ENCODE measurements around the gene PTPRD.

The PTPRD gene

DNA sequence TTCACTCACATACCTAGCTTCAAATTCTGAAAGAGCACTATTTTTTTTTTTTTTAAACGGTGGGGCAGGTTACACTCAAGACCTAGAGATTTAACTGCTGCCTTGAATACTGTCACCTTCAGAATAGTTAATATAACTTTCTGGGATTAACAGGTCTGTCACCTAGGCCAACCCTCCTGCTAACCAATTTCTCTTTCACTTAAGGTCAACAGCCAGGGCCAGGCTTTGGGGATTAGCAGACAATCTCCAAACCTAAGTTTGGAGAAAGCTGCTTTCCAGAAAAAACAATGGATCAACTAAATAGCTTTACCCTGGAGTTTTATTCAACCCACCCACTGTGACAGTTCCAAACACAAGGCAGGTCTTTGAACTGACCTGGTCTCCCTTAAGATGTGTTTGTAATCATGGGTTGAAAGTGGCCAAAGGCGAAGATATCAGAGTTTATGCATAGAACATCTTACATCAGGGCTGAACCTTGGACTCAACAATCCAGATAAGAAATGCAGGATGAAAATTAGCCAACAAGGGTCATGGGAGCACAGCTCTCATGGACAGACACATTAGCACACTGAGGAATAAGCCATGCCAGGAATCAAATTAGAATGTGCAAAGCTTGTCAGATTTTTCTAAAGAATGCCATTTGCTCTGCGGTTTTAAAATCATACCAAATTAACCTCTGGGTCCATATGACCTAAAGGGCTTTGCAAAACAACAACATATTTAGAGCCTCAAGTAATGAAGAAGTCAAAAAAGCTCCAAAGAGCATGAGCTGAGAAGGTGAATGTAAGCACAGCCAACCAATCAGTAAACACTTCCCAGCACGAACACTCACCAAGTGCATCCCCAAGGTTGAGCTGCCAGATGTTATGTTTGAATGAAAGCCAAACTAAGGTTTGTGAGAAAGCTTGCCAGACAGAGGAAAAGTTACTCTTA is 2274.7 kb downstream of the PTPRD start:
- no peak for DNase-seq

DNA sequence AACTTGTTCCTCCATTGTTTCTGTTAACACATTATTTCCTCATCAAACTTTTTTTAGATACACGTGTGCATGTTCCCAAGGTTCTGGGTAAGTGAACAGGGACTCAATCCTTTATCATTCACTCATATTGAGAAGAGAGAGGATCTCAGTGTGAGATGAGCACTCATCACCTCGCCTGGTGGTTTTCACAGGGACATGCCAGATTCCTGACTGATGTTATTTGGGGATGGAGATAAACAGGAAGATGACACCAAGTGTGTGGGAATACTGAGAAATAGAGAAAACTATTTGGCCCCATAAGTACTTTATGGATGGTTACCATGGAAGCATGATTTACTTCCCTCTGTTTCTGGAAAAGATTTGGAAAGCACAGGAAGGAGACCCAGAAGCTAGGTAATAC is 2279.9 kb downstream of the PTPRD start:
- no peak for DNase-seq

DNA sequence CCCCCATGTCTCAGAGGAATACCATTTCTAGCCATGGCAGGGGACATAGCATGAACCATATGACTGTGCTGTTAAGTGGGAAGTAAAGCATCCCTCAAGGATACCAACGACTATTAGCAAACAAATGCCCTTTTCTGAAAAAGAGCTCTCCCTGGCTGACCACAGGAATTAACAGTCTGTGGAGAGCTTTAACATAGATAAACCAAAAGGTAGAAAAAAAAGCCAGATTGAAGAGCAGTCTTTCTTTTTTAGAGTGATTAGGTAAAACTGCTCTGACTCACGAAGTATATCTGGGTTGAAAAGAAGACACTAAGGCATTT is 2280.5 kb downstream of the PTPRD start:
- DNase-seq: no peak

DNA sequence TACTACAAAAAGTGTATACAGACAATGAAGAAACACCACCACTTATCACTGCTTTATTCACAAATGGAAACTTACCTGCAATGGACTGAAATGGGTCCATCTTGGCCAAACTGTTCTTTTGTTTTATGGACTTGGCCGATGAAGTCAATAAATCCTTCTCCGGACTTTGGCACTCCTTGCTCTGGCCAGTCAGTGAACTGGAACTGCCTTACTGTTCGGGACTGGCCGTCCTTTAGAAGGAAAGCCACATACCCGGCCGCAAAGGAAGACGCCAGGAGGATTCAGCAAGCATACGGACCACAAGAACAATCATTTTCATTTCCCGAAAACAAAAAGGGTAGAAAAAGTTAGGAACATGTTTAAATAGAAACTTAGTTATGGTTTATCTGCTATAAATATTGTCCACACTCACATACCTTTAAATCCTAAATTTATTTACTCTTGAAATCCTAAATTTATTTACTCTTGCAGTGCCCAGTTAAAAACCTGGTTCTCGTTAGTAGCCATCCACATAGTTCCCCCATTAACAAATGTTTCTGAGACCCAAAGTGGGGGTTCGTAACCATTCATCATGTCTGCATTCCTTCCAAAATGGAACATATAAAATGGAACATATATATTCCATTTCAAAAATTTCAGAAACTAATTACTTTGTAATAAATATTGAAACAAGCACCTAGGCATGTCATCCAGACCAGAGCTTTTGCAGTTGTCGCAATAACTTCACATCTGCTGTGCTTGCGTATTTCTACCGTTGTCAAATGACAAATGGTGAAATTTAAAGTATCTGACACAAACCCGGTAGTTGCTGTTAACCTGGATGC is 2281.1 kb downstream of the PTPRD start:
- no peak for DNase-seq

DNA sequence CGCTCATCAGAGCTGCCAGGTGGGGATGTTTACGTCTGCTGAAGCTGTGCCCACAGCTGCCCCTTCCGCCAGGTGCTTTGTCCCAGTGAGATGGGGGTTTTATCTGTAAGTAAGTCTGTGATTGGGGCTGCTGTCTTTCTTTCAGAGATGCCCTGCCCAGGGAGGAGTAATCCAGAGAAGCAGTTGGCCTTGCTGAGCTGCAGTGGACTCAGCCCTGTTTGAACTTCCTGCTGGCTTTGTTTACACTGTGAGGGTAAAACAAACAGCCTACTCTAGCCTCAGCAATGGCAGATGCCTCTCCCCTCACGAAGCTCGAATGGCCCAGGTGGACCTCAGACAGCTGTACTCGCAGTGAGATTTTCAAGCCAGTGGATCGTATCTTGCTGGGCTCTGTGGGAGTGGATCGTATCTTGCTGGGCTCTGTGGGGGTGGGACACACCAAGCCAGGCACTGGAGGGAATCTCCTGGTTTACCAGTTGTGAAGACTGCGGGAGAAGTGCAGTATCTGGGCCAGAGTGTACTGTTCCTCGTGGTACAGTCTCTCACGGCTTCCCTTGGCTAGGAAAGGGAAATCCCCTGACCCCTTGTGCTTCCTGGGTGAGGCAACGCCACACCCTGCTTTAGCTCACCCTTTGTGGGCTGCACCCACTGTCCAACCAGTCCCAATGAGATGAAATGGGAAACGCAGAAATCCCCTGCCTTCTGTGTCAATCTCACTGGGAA is 2283.1 kb downstream of the PTPRD start:
- no peak for DNase-seq

DNA sequence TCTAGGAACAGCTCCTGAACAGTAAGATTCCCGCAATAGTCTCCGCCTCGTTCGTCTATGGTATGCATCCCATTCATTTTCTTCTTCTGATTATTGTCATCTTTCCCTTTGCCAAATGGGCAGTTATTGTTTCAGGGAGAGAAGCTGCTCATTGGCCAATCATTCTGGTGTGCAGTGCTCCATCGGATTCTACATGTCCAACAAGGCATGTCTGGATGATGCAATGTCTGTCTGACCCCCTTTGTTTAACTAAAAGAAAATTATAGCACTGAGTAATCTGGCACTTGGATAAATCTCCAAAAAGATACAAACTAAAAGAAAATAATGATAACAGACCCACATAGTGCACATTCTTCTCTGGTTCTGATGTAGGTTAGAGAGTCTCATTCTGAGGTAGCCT is 2297.6 kb downstream of the PTPRD start:
- no peak for DNase-seq

DNA sequence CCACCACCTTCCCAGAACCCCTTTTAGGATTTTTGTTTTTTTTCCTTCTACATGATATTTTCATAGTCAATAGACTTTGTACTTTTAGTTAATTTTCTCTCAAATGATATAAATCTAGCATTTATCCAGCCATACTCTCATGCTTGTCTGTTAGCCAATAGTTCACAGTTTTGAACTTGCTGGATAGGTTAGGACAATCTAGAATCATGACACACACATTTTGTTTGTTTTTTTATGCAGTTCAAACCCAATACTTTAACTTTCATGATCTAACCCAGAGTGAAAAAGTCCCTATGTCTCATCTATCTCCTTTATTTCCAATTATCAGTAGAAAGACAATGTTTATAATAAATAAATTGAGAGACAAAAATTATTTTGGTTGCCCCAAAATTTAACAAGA is 2303.5 kb downstream of the PTPRD start:
- DNase-seq: no peak

DNA sequence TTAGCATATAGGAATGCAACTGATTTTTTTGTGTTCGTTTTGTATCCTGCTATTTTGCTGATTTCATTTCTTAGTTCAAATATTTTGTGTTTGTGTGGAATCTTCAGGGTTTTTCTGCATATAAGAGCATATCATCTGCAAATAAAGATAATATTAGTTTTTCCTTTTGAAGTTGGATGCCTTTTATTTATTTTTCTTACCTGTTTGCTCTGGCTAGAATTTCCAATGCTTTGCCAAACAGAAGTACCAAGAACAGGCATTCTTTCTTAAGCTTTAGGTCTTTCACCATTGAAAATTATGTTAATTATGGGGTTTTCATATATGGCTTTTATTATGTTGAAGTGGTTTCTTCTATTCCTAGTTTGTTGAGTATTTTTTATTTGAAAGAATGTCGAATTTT is 2308.1 kb downstream of the PTPRD start:
- no peak for DNase-seq

DNA sequence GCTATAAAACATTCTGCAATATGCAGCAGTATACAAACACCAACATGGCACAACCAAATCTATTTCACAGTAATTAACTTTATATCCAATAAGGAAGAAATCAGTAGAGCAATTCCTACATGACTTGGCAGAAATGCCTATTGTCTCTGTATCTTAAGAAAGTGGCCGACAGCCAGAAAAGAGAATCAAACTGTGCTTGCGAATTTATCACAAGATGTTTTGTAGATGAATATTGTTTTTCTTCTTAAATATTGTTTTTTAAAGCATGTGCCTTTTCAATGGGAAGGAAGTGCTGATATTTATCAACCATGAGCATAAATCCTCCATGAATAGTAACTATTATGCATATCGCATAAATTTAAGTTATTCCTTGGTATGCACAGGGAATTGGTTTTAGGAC is 2311.5 kb downstream of the PTPRD start:
- DNase-seq: no peak

DNA sequence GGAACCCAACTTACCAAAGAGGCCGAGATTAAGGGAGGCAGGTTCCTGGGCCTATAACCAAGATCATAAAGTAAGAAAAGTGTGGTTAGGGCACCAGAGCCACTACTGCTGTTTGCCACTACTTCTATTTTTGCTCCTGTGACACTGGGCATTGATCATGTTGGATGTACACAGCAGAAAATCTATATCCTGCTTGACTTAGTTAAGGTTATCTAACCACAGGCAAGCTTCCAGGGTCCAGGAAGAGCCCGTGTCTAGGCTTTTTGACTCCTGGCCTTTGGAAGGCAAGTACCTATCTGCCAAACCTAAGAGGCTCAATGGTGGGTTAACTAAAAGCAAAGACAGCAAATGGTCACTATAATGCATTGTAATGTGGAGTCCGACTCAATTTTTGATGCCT is 2315.8 kb downstream of the PTPRD start:
- DNase-seq: no peak

DNA sequence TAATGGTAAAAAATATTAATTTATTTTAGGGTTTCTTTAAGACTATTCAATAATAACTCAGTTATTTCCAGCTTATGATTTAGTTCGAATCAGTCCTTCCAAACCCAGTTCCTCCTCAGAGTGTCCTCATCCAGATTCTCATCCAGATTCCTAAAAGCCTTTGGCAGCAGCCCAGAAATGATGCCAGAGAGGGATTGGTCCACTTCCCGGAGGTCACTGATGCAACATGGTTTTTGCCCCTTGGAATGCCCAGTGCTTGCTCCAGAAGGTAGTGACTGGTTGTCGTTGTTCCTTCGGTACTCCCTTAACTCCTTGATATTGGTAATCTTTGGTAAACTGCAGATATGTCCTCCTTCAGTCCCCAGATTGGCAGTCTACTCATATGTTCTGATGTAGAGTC is 2320.1 kb downstream of the PTPRD start:
- DNase-seq: no peak

DNA sequence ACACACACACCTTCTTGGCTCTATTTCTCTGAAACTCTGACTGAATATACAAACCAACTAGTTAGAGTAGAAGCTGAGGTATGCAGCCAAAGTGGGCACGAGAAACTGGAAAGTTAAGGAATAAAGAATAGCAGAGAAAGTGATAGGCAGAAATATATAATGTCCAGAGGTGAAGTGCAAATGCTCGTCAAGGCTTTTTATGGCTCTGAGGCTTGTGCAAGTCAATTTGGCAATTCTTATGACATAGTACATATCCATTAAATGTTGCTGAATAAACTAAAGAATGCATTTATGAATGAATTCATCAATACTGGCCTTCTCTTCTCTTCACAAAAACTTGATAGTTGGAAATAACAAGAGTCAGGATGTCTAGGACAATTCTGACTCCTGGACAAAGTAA is 2323.1 kb downstream of the PTPRD start:
- DNase-seq: no peak

DNA sequence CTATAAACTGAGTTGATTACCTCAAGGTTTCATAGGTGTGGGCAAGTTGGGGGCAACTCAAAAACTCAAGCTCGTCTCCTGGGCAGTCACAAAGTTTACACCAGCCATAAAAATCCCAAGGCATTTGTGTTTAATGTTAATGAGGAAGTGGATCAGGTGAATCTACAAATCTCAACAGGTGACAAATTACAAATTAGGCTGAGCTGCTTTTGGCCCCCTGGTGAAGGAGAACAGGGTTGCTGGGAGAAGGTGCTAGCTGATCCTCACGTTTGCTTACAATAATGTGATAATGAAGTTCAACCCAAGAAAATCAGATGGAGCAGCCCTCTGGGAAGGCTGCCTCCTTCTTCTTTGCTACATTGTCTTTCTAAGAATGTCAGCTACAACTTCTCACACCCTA is 2324.8 kb downstream of the PTPRD start:
- no peak for DNase-seq

DNA sequence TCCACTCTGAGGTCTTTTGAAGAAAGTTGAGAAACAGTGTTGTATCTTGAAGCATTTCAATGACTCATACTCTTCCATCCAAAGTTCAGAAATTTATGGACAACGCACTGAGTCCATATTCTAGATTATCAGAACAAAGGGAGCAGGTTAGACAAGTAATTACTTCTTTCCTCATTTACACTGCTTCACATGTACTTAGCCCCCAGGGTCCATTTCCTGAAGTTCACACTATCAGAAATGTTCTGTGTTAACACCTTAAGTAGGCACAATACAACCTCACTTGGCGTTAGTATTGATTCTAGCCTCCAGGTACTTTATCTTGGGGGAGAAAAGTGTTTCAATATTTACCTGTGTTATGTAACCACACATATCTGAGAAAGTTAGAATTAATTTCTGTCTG is 2325.3 kb downstream of the PTPRD start:
- DNase-seq: no peak

DNA sequence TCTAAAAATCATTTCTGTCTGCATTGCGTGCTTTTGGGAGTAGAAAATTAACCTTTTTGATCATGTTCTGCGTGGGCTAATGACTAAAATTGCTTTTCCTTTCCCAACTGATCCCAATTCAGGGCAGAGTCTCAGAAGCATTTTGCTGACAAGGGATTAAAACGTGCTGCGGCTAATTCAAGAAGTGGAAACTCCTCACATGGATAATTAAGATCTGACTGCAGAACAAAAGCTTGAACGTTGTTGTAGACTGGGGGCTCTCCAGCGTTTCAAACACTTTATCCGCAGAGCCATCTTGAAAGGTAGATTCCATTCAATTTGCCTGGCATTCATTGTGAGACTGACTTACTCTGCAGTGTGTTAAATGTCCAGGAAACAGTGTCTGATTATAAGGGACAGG is 2327.9 kb downstream of the PTPRD start:
- no peak for DNase-seq

DNA sequence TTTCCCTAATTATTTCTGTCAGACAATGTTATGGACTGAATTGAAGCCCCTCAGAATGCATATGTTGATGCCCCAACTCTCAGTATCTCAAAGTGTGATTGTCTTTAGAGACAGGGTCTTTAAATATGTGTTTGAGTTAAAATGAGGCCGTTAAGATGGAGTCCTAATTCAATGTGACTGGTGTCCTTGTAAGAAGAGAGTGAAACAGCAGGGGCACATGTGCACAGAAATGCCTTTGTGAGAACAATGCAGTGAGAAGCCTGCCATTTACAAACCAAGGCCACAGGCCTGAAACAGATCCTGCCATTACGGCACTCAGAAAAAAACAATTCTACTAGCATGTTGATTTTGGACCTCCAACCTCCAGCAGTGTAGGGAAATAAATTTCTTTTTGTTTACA is 2330.3 kb downstream of the PTPRD start:
- DNase-seq: no peak

DNA sequence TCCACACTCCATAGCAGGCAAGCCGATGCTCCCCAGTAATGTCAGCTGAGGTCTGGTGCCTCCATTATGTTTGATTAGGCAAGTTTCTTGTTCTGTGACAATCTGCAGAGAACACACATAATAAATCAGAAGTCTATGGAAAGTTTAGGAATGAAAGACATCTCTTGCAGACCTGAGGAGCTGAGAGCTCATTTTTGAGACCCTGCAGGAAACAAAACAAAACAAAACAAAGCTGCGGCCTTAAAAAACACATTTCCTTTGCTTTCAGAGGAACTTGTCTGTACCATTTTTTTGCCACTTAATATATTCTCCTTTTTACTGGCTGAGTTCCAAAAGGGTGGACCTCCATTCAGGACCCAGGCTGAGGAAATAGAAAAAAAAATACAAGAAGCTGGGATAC is 2332.0 kb downstream of the PTPRD start:
- DNase-seq: no peak

DNA sequence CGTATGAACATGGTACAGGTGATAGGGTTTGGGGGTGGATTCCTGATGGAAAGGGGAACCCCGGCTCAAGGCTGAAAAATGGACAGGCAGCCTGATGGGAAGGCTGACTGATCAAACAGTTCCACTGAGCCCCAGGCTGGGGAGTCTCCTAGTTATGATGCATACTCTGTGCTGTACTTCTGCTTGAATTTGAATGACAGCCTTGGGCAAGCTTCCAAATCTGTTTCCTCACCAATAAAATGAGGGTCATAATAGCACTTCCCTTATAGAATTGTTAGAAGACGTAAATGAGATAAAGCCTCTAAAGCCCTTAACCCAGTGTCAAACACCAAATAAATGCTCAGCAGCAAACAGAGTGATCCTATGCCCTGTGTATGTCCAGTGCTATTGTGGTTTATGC is 2334.8 kb downstream of the PTPRD start:
- DNase-seq: no peak

DNA sequence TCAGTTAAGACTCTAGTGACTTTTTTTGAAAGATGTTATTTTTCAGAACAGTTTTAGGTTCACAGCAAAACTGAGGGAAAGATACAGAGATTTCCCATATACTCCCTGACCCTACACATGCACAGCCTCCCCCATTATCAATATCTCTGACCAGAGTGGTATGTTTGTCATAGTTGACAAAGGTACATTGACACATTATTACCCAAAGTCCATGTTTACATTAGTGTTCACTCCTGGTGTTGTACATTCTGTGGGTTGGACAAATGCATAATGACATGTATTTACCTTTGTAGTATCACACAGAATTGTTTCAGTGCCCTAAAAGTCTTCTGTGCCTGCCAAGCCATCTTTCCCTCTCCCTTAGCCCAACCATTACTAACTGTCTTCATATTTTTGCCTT is 2342.6 kb downstream of the PTPRD start:
- DNase-seq: no peak

DNA sequence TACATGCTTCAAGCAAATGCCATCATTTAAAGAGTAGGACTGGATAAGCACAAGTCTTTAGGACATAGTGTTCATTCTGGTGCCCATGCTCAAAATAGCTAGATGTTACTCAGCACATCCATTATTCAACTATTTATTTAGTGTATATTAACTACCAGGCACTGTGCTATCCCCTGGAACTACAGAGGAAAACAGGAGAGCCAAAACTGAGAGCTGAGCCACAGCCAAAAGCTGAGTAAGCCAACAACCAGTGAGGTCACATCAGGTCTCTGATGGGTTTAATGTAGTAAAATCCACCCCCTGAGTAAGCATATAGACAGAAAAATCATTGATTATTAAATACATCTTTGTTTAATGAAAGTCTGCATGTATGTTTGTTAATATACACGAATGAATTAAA is 2343.9 kb downstream of the PTPRD start:
- DNase-seq: no peak

DNA sequence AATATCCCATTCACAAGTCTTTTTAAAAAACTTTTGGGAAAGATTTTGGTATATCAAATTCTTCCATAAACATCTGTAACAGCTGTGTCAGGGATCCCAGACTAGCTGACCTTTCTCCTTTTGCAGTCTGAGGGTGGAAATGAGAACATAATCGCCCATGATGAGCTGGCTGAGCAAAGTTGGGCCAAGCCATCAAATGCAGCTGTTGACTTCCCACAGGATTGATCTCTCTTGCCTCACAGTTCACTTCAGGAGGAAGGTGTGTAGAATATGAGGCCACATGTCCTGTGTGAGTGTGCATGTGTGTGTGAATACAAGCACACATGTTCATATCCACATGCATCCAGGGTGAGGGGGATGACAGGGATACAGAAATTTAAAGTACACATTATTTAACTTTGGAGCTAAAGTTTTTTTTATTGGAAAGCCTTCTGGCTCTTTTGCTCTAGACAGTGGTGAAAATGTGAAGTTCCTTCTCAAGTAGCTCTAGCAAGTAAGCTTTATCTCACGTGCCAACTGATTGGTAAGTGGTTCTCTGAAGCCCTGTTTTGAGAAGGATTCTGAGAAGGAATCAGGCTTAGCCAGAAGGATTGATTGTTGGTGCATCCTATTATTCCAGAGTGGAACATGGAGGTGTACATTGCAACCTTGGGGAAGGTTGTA is 2344.5 kb downstream of the PTPRD start:
- DNase-seq: no peak

DNA sequence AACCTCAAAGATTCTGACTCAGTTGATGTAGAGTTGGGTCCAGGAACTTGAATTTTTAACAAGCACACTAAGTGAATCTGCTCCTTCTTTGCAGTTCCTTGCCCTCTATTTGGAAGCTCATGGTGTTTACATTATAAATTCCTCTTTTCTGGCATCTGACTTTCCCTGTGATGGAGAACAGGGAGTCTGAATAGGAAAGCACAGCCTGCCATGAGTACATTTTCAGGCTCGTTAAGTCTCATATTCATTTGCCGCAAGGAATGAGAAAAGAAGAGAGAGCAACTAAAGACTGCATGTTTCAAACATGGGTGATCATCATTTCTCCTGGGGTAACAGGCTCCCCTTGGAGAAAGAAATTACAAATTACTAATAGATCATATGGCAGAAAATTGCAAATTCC is 2345.2 kb downstream of the PTPRD start:
- DNase-seq: no peak

DNA sequence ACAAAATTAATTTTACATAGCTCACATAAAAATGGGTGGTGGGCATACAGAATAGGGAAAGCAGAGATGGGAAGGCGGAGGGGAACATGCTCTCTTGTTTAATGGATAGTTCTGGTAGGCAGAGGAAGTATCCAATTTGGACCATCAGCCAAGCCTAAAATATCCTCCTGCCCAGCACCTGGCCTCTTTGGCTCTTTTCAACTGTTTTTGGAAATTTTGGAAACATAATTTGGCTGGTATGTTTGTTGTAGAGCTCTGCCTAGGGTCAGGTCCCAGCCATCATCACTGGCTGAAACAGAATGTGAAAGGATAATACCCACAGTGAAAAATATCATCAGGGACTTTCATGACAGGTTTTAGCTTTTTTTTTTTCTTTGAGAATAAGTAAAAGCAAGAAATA is 2345.9 kb downstream of the PTPRD start:
- DNase-seq: no peak

All from CD4-positive, alpha-beta T cell treated with Interleukin-6 for 4 hours (primary cell).